Uterus (tissue), 4 donors: ENCODE results near the gene PCDH10. TPM values are rescaled to one million over a fixed set of nuclear protein-coding genes. Genes with fewer than 3 reads are reported as not detected.

ENCODE experiments used
- DNase-seq, 2 donors: peaks; one replicate each; pipeline ENCODE4 v3.0.0-alpha.2; 2019 to 2020
- H3K27ac ChIP-seq, 2 donors: fragments of 200-600 bp; sonication (generic); 1 replicate in 1 of 2; 2 replicates in 1 of 2; pipeline ENCODE4 v1.5.1; 2016 to 2018
- H3K27me3 ChIP-seq, 2 donors: fragments of 200-600 bp; sonication (generic); one replicate each; pipeline ENCODE4 v1.5.1; 2018 to 2019; ENCODE audit warnings: control low read depth in 1 of 2
- H3K36me3 ChIP-seq, 2 donors: fragments of 200-600 bp; sonication (generic); one replicate each; pipeline ENCODE4 v1.5.1; 2019; ENCODE audit warnings: control low read depth in 1 of 2
- H3K4me1 ChIP-seq, 2 donors: fragments of 200-600 bp; sonication (generic); one replicate each; pipeline ENCODE4 v1.5.1; 2018 to 2019; ENCODE audit warnings: control low read depth in 1 of 2
- H3K4me3 ChIP-seq, 2 donors: fragments of 200-600 bp; sonication (generic); 1 replicate in 1 of 2; 2 replicates in 1 of 2; pipeline ENCODE4 v1.5.1; 2018 to 2019; ENCODE audit warnings: mild to moderate bottlenecking in 1 of 2
- H3K9me3 ChIP-seq, 2 donors: fragments of 200-600 bp; sonication (generic); one replicate each; pipeline ENCODE4 v1.5.1; 2019; ENCODE audit warnings: control low read depth in 1 of 2
- CTCF ChIP-seq, 4 experiments: fragments of 200-600 bp in 2 of 4; fragments of 450-650 bp in 2 of 4; sonication (generic) in 2 of 4; IDR thresholded peaks; one replicate each; pipeline ENCODE4 v1.5.1; 2016 to 2019; ENCODE audit warnings: antibody characterized with exemption in 4 of 4, mild to moderate bottlenecking in 2 of 4, moderate library complexity in 1 of 4
- POLR2A ChIP-seq, 2 donors: fragments of 450-650 bp; IDR thresholded peaks; one replicate each; pipeline ENCODE4 v1.6.1; 2016; ENCODE audit warnings: antibody characterized with exemption in 2 of 2, mild to moderate bottlenecking in 1 of 2, moderate library complexity in 1 of 2
- intact Hi-C: fragments of 100-400 bp; cut with DNase I; formaldehyde crosslinking; loops from one replicate; pipeline ENCODE4 v1.15.1; 2023; ENCODE audit warnings: low total_unique reads
- total RNA-seq, 4 donors: library from RNA; depleted of rRNA in 3 of 4; stranded (reverse); fragments of >200 nt in 3 of 4; gene quantifications; one replicate each; pipeline versions ENCODE4 v1.1.0 to v1.2.4, GENCODE V29; 2014 to 2023
- donor health status: DM: yes; HTN: yes; CAD: no.

Gene PCDH10
- total RNA-seq, 4 donors from 2014 or later = 0.29 to 19.6 (median 3.1) TPM; not detected in 1

GRCh38 chr4:133152330-133152821, 3.3 kb downstream of the PCDH10 start:
- H3K4me3 ChIP-seq = peak overlapping the region; percentile 16 to 43
- peaks cover 0 to 19% of the 10 kb centered on the region in 2 donors for H3K4me1 ChIP-seq
- no peaks in the 10 kb centered on the region for H3K36me3 ChIP-seq
- no peak for DNase-seq
- no peaks in the 10 kb centered on the region for H3K9me3 ChIP-seq
- H3K27ac ChIP-seq = no peak overlapping the region
- intact Hi-C loops = no loop called here
- TF ChIP-seq POLR2A (IDR thresholded peaks at IDR 0.05) = no peak
- no peak for TF ChIP-seq CTCF (IDR thresholded peaks at IDR 0.05)
- peaks cover 0 to 32% of the 10 kb centered on the region in 2 donors for H3K27me3 ChIP-seq

GRCh38 chr4:133152831-133153481, 3.9 kb downstream of the PCDH10 start:
- Histone ChIP-seq H3K9me3 (no peaks in the 10 kb centered on the region), H3K36me3 (no peaks in the 10 kb centered on the region), H3K4me3 (peak overlapping the region in 1 of 2 donors; percentile 43), H3K27ac (no peak overlapping the region), H3K27me3 (peaks cover 0 to 32% of the 10 kb centered on the region in 2 donors), H3K4me1 (peaks cover 0 to 19% of the 10 kb centered on the region in 2 donors)
- intact Hi-C loops = no loop called here
- no peak for DNase-seq
- no peak for TF ChIP-seq POLR2A (IDR thresholded peaks at IDR 0.05)
- no peak for TF ChIP-seq CTCF (IDR thresholded peaks at IDR 0.05)

GRCh38 chr4:133154725-133155124, 5.6 kb downstream of the PCDH10 start:
- TF ChIP-seq CTCF (IDR thresholded peaks at IDR 0.05) = peak in 3 of 4 experiments; percentile 18 to 46 (median 24)
- TF ChIP-seq POLR2A (IDR thresholded peaks at IDR 0.05) = no peak
- no peak for DNase-seq
- H3K36me3 ChIP-seq = no peaks in the 10 kb centered on the region
- H3K4me3 ChIP-seq = no peak overlapping the region
- peaks cover 0 to 18% of the 10 kb centered on the region in 2 donors for H3K4me1 ChIP-seq
- peaks cover 0 to 32% of the 10 kb centered on the region in 2 donors for H3K27me3 ChIP-seq
- no peaks in the 10 kb centered on the region for H3K9me3 ChIP-seq
- intact Hi-C loops = no loop called here
- H3K27ac ChIP-seq = no peak overlapping the region

- Histone ChIP-seq H3K36me3 (no peaks in the 10 kb centered on the region), H3K27ac (no peak overlapping the region), H3K9me3 (no peaks in the 10 kb centered on the region), H3K27me3 (peaks cover 0 to 26% of the 10 kb centered on the region in 2 donors), H3K4me1 (peaks cover 0 to 4% of the 10 kb centered on the region in 2 donors), H3K4me3 (no peak overlapping the region)
- no peak for DNase-seq
- TF ChIP-seq CTCF (IDR thresholded peaks at IDR 0.05) = no peak
- TF ChIP-seq POLR2A (IDR thresholded peaks at IDR 0.05) = no peak
- intact Hi-C loops = no loop called here
Observed at GRCh38 chr4:133156096-133156495, 7.0 kb downstream of the PCDH10 start.

- DNase-seq = no peak
- TF ChIP-seq POLR2A (IDR thresholded peaks at IDR 0.05) (no peak), CTCF (IDR thresholded peaks at IDR 0.05) (no peak)
- H3K27me3 ChIP-seq = peaks cover 0 to 22% of the 10 kb centered on the region in 2 donors
- H3K4me1 ChIP-seq = no peaks in the 10 kb centered on the region
- no peaks in the 10 kb centered on the region for H3K9me3 ChIP-seq
- H3K4me3 ChIP-seq = no peak overlapping the region
- no peaks in the 10 kb centered on the region for H3K36me3 ChIP-seq
- H3K27ac ChIP-seq = no peak overlapping the region
- intact Hi-C loops = no loop called here
Observed at GRCh38 chr4:133156556-133156955, 7.5 kb downstream of the PCDH10 start.
